GM18867 (cell line): ENCODE data around the gene DLG2.
"Not testable (repeated sequence)": the region's sequence is repeated elsewhere in the genome, so short reads cannot be mapped to it uniquely, and the experiment has no call there.

Experiments used
- ATAC-seq: cut with Tn5 transposase; IDR thresholded peaks from one replicate; pipeline ENCODE4 v1.9.1; 2021; ENCODE audit warnings: mild to moderate bottlenecking, moderate library complexity; ENCODE audit not compliant: unreplicated experiment

DLG2 gene

GRCh38 chr11:85045716-85046115 is 581.4 kb downstream of the DLG2 start:
- no peak for ATAC-seq

- no peak for ATAC-seq
These were observed 582.2 kb downstream of the DLG2 start for GRCh38 chr11:85044911-85045310.

- ATAC-seq = no peak
These were observed 584.8 kb downstream of the DLG2 start for GRCh38 chr11:85042361-85042760.

GRCh38 chr11:85040166-85040565 is 587.0 kb downstream of the DLG2 start:
- ATAC-seq = no peak

GRCh38 chr11:85029964-85030363 is 597.2 kb downstream of the DLG2 start:
- ATAC-seq = no peak

- no peak for ATAC-seq
These were observed 598.6 kb downstream of the DLG2 start for GRCh38 chr11:85028329-85029101.

GRCh38 chr11:85027346-85027745 is 599.8 kb downstream of the DLG2 start:
- ATAC-seq = no peak

- ATAC-seq = no peak
These were observed 606.1 kb downstream of the DLG2 start for GRCh38 chr11:85021058-85021457.

GRCh38 chr11:84993386-84993785 is 633.8 kb downstream of the DLG2 start:
- ATAC-seq = peak; percentile 62

GRCh38 chr11:84990141-84990540 is 637.0 kb downstream of the DLG2 start:
- no peak for ATAC-seq

GRCh38 chr11:84987686-84988187 is 639.4 kb downstream of the DLG2 start:
- not testable (repeated sequence) for ATAC-seq

- ATAC-seq = no peak
These were observed 645.8 kb downstream of the DLG2 start for GRCh38 chr11:84981301-84981700.

- ATAC-seq = no peak
These were observed 658.0 kb downstream of the DLG2 start for GRCh38 chr11:84969103-84969502.

GRCh38 chr11:84965484-84965883 is 661.7 kb downstream of the DLG2 start:
- ATAC-seq = no peak

GRCh38 chr11:84963240-84963639 is 663.9 kb downstream of the DLG2 start:
- no peak for ATAC-seq

GRCh38 chr11:84962018-84962417 is 665.1 kb downstream of the DLG2 start:
- ATAC-seq = no peak

- ATAC-seq = no peak
These were observed 668.8 kb downstream of the DLG2 start for GRCh38 chr11:84958295-84958694.

- ATAC-seq = no peak
These were observed 676.4 kb downstream of the DLG2 start for GRCh38 chr11:84950569-84951270.

GRCh38 chr11:84947970-84948580 is 679.1 kb downstream of the DLG2 start:
- no peak for ATAC-seq

GRCh38 chr11:84947070-84947469 is 680.1 kb downstream of the DLG2 start:
- ATAC-seq = no peak

- no peak for ATAC-seq
These were observed 696.3 kb downstream of the DLG2 start for GRCh38 chr11:84930863-84931262.

- ATAC-seq = no peak
These were observed 697.4 kb downstream of the DLG2 start for GRCh38 chr11:84929738-84930137.
